Astrocyte (in vitro differentiated cells and primary cell): ENCODE data around the gene POLG. TPM values are rescaled to one million over a fixed set of nuclear protein-coding genes. Genes with fewer than 3 reads are reported as not detected.

Experiments
- DNase-seq: peaks from one replicate; pipeline ENCODE4 v3.0.0-alpha.2; 2010; ENCODE audit warnings: low read depth
- FAIRE-seq: peaks from 2 replicates; lab custom pipeline; 2011; peaks lifted over from hg19 to GRCh38; lab: Jason Lieb, UNC
- H2AFZ ChIP-seq: 2 replicates; pipeline ENCODE4 v1.6.0; 2012; ENCODE audit warnings: low read depth, low read length, inconsistent platforms
- H3K27ac ChIP-seq: 2 replicates; pipeline ENCODE4 v1.5.1; 2011; ENCODE audit warnings: low read depth, low read length, inconsistent platforms
- H3K27me3 ChIP-seq: 2 replicates; pipeline ENCODE4 v1.6.0; 2011; ENCODE audit warnings: low read length, inconsistent platforms; ENCODE audit not compliant: insufficient read depth
- H3K36me3 ChIP-seq: 2 replicates; pipeline ENCODE4 v1.5.1; 2011; ENCODE audit warnings: low read length, inconsistent platforms; ENCODE audit not compliant: insufficient read depth
- H3K4me1 ChIP-seq: 2 replicates; pipeline ENCODE4 v1.5.1; 2011; ENCODE audit warnings: low read length, inconsistent platforms; ENCODE audit not compliant: insufficient read depth
- H3K4me2 ChIP-seq: 2 replicates; pipeline ENCODE4 v1.6.0; 2012; ENCODE audit warnings: low read length, inconsistent platforms
- H3K4me3 ChIP-seq: 2 replicates; pipeline ENCODE4 v1.5.1; 2011; ENCODE audit warnings: low read depth, mild to moderate bottlenecking, low read length, inconsistent platforms; ENCODE audit not compliant: insufficient read depth
- H3K79me2 ChIP-seq: 2 replicates; pipeline ENCODE4 v1.6.0; 2012; ENCODE audit warnings: mild to moderate bottlenecking, low read length, inconsistent platforms; ENCODE audit not compliant: insufficient read depth
- H3K9ac ChIP-seq: 2 replicates; pipeline ENCODE4 v1.6.0; 2012; ENCODE audit warnings: mild to moderate bottlenecking, low read length, inconsistent platforms
- H3K9me3 ChIP-seq: 2 replicates; pipeline ENCODE4 v1.5.1; 2012; ENCODE audit warnings: low read depth, mild to moderate bottlenecking, low read length, inconsistent platforms; ENCODE audit not compliant: insufficient read depth
- H4K20me1 ChIP-seq: 2 replicates; pipeline ENCODE4 v1.6.0; 2012; ENCODE audit warnings: low read length, inconsistent platforms; ENCODE audit not compliant: insufficient read depth
- H3K27ac Mint-ChIP-seq: one replicate; pipeline ENCODE4 v1.8.0; 2021; ENCODE audit warnings: mild to moderate bottlenecking, mixed read lengths; ENCODE audit not compliant: unreplicated experiment
- H3K27me3 Mint-ChIP-seq: one replicate; pipeline ENCODE4 v1.8.0; 2021; ENCODE audit warnings: low read depth, mixed read lengths; ENCODE audit not compliant: unreplicated experiment
- H3K36me3 Mint-ChIP-seq: one replicate; pipeline ENCODE4 v1.8.0; 2021; ENCODE audit warnings: low read depth, mixed read lengths; ENCODE audit not compliant: unreplicated experiment
- H3K4me1 Mint-ChIP-seq: one replicate; pipeline ENCODE4 v1.8.0; 2021; ENCODE audit warnings: low read depth, mixed read lengths; ENCODE audit not compliant: unreplicated experiment
- H3K4me3 Mint-ChIP-seq: one replicate; pipeline ENCODE4 v1.8.0; 2021; ENCODE audit warnings: mild to moderate bottlenecking, moderate library complexity, mixed read lengths; ENCODE audit not compliant: unreplicated experiment
- H3K9me3 Mint-ChIP-seq: one replicate; pipeline ENCODE4 v1.8.0; 2021; ENCODE audit warnings: mild to moderate bottlenecking, mixed read lengths; ENCODE audit not compliant: unreplicated experiment
- EZH2 ChIP-seq: IDR thresholded peaks from 2 replicates; pipeline ENCODE4 v1.6.1; 2012; ENCODE audit warnings: mild to moderate bottlenecking, low read length, inconsistent platforms; ENCODE audit not compliant: insufficient read depth
- total RNA-seq: library from RNA; stranded (reverse); gene quantifications from 2 replicates; pipeline ENCODE4 v1.2.1, GENCODE V29; 2021
- TF ChIP-seq, protein P1 (sequence below): IDR thresholded peaks from 2 replicates; pipeline ENCODE4 v1.5.1; 2011; ENCODE audit warnings: low read depth, mild to moderate bottlenecking, inconsistent platforms, low read length, moderate library complexity; ENCODE audit not compliant: insufficient read depth

The POLG gene
- total RNA-seq, 1 donor from 2014 or later = 54.4 TPM

DNA sequence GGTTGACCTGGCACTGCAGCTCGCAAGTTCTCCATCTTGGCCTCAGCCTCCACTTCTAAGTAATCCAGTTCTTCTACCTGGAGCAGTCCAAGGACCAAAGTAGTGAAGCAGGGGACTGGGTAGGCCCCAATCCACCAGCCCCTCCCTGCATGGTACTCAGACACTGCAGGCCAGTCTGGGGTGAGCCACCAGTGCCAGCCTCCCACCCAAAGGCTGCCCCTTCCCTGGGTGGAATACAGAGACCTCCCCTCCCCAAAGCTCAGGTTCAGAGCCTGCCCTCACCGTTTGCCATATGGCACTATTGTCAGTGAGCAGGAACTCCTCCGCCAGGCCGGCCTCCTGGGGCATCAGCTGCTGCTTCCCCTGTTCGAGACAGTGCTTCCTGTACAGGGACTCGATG is 10.8 kb downstream of the POLG start:
- H3K27ac Mint-ChIP-seq = no peak overlapping the region
- Histone ChIP-seq H3K36me3 (peaks cover 79% of the 10 kb centered on the region), H3K9ac (no peak overlapping the region), H3K4me2 (no peak overlapping the region), H4K20me1 (peaks cover 100% of the 10 kb centered on the region), H2AFZ (no peak overlapping the region), H3K4me3 (no peak overlapping the region), H3K9me3 (no peaks in the 10 kb centered on the region), H3K4me1 (no peaks in the 10 kb centered on the region), H3K27ac (no peak overlapping the region), H3K27me3 (no peaks in the 10 kb centered on the region), H3K79me2 (peaks cover 64% of the 10 kb centered on the region)
- no peaks in the 10 kb centered on the region for H3K27me3 Mint-ChIP-seq
- FAIRE-seq (no peak), DNase-seq (no peak)
- no peak overlapping the region for H3K4me3 Mint-ChIP-seq
- TF ChIP-seq, protein P1, sequence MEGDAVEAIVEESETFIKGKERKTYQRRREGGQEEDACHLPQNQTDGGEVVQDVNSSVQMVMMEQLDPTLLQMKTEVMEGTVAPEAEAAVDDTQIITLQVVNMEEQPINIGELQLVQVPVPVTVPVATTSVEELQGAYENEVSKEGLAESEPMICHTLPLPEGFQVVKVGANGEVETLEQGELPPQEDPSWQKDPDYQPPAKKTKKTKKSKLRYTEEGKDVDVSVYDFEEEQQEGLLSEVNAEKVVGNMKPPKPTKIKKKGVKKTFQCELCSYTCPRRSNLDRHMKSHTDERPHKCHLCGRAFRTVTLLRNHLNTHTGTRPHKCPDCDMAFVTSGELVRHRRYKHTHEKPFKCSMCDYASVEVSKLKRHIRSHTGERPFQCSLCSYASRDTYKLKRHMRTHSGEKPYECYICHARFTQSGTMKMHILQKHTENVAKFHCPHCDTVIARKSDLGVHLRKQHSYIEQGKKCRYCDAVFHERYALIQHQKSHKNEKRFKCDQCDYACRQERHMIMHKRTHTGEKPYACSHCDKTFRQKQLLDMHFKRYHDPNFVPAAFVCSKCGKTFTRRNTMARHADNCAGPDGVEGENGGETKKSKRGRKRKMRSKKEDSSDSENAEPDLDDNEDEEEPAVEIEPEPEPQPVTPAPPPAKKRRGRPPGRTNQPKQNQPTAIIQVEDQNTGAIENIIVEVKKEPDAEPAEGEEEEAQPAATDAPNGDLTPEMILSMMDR = no peak
- no peak for TF ChIP-seq EZH2
- no peaks in the 10 kb centered on the region for H3K4me1 Mint-ChIP-seq
- H3K9me3 Mint-ChIP-seq = no peaks in the 10 kb centered on the region
- peaks cover 34% of the 10 kb centered on the region for H3K36me3 Mint-ChIP-seq

DNA sequence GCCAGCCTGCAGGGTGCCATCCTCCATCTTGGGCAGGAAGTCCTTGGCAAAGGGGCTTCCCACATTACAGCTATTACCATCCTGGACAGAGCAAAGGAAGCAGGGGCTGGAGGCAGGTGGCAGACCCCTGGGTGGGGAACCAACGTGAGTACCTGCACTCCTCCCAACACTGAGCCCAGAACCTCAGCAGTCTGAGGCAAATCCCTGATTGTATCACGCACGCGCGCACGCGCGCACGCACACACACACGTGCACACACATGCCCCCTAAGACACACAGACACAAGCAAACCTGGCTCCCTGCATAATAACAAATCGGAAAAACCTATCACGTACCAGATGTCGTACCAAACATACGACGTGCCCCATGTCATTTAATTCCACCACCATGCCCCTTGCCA is 11.8 kb downstream of the POLG start:
- H3K4me3 ChIP-seq = no peak overlapping the region
- H3K4me1 ChIP-seq = no peaks in the 10 kb centered on the region
- no peak overlapping the region for H3K27ac ChIP-seq
- H3K27me3 ChIP-seq = no peaks in the 10 kb centered on the region
- Mint-ChIP-seq H3K4me1 (no peaks in the 10 kb centered on the region), H3K27me3 (no peaks in the 10 kb centered on the region), H3K9me3 (no peaks in the 10 kb centered on the region), H3K27ac (peak overlapping the region; percentile 69), H3K36me3 (peaks cover 34% of the 10 kb centered on the region), H3K4me3 (peak overlapping the region; percentile 29)
- H4K20me1 ChIP-seq = peaks cover 96% of the 10 kb centered on the region
- no peaks in the 10 kb centered on the region for H3K9me3 ChIP-seq
- no peak for FAIRE-seq
- H3K4me2 ChIP-seq = no peak overlapping the region
- H3K36me3 ChIP-seq = peaks cover 80% of the 10 kb centered on the region
- no peak for DNase-seq
- H2AFZ ChIP-seq = no peak overlapping the region
- no peak for TF ChIP-seq EZH2
- TF ChIP-seq, protein P1 = no peak
- peaks cover 56% of the 10 kb centered on the region for H3K79me2 ChIP-seq
- no peak overlapping the region for H3K9ac ChIP-seq

DNA sequence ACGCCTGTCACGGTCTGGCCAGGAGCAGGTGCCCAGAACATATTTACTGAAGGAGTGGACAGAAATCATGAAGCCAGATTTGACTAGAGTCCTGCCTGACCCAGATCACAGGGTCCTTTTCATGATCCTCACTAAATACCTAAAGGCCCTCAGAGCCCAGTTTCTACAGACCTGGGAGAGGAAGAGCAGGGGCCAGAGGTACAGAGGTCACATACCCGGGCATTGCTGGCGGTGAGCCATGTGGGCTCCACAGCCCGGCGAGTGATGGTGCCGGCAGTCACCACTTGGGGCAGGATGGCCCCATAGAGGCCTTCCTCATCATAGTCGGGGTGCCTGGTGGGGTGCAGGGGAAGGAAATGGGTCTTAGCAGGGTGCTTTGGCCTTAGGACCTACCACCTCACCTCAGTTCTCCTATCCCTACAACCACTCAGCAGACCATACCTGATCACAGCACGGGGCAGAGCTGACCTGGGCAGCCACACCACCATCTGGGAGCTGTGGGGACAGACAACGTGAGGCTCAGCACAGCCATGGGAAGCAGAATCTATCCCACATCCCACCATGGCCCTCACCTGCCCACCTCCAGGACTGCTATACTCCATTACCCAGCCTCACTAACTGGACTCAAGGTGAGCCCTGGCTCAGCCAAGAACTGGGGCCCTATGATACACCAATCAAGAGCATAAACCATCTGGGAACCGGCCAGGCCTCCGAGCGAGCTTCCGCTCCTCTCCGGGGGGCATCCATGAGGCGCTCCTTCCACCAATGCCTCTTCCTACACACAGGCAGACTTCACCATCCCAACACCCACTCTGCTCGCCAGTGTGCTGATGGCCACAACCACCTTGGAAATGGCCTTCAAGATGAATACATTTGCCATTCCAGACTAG is 12.9 kb downstream of the POLG start:
- Mint-ChIP-seq H3K9me3 (no peaks in the 10 kb centered on the region), H3K27ac (no peak overlapping the region), H3K36me3 (peaks cover 30% of the 10 kb centered on the region), H3K4me3 (no peak overlapping the region), H3K4me1 (no peaks in the 10 kb centered on the region), H3K27me3 (no peaks in the 10 kb centered on the region)
- Histone ChIP-seq H3K4me3 (no peak overlapping the region), H3K9me3 (no peaks in the 10 kb centered on the region), H3K4me1 (no peaks in the 10 kb centered on the region), H4K20me1 (peaks cover 94% of the 10 kb centered on the region), H3K27ac (no peak overlapping the region), H2AFZ (no peak overlapping the region), H3K79me2 (peaks cover 49% of the 10 kb centered on the region), H3K36me3 (peaks cover 83% of the 10 kb centered on the region), H3K4me2 (no peak overlapping the region), H3K27me3 (no peaks in the 10 kb centered on the region), H3K9ac (no peak overlapping the region)
- TF ChIP-seq, protein P1 = no peak
- no peak for TF ChIP-seq EZH2
- no peak for DNase-seq
- no peak for FAIRE-seq
